GM12864 (cell line): ENCODE data around the gene FAM3B.
A peak's percentile ranks its signal among the peaks of the same experiment; 100 is the strongest.

Source experiments
- DNase-seq: peaks from one replicate; pipeline ENCODE4 v3.0.0-alpha.2; 2011; ENCODE audit warnings: low read depth
- H3K4me3 ChIP-seq: 2 replicates; pipeline ENCODE4 v1.5.1; 2011; ENCODE audit warnings: mild to moderate bottlenecking, low read depth, low read length, control low read depth
- CTCF ChIP-seq: IDR thresholded peaks from 2 replicates; pipeline ENCODE4 v1.5.1; 2011; ENCODE audit warnings: low read depth, mild to moderate bottlenecking, moderate library complexity, low read length, control low read depth, inconsistent platforms; ENCODE audit errors: missing control alignments

FAM3B gene

DNA sequence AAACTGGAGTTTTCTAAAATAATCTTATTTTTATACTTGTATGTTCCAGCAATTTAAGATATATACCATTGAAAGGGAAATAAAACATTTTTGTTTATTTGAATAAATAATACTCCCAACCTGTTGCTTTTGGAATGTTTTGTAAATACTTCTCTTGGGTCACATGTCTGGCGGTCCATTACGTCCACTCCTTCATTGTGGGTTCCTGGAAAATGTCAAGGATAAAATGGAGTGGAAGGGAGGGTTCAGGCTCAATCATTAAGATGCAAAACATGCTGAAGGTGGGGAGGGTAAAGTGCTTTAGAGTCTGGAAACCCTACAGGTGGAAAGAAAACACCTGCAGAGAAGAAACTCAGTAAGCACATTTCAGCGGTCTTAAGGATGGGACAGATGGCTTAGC lies 34.2 kb upstream of the FAM3B start:
- no peak for DNase-seq
- TF ChIP-seq CTCF = no peak

DNA sequence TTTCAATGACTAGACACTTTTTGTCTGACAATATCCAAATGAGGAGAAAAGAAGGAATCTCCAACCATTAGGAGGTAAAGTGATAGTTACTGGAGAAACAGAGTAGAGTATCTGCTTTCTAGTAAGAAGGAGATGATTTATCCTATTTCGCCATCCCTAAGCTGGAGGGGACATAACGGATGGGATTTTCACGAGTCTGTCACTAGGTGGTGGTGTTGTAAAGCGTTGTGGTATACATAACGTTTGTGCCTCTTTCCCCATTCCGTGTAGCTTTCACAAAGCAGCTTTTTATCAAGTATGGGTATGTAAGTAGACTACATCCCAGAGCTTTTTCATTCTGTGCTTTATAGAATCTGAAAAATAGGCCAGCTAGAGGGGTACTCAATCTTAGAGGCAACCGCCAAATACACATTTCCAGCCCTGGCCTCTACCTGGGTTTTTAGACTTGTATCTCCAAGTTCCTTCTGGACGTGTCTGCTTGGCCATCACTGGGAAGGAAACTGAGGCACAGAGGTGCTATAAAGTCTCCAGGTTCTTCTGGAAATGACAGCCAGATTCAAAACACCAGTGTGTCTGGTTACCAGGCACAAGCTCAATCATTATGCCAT lies 33.3 kb upstream of the FAM3B start:
- TF ChIP-seq CTCF = peak; percentile 75
- DNase-seq = peak; percentile 45
- no peak overlapping the region for H3K4me3 ChIP-seq

More for the DNA sequence above, 34.2 kb upstream of the FAM3B start:
- no peak overlapping the region for H3K4me3 ChIP-seq

GRCh38 chr21:41289431-41289830 lies 27.2 kb upstream of the FAM3B start:
- no peak for TF ChIP-seq CTCF
- no peak overlapping the region for H3K4me3 ChIP-seq
- no peak for DNase-seq

DNA sequence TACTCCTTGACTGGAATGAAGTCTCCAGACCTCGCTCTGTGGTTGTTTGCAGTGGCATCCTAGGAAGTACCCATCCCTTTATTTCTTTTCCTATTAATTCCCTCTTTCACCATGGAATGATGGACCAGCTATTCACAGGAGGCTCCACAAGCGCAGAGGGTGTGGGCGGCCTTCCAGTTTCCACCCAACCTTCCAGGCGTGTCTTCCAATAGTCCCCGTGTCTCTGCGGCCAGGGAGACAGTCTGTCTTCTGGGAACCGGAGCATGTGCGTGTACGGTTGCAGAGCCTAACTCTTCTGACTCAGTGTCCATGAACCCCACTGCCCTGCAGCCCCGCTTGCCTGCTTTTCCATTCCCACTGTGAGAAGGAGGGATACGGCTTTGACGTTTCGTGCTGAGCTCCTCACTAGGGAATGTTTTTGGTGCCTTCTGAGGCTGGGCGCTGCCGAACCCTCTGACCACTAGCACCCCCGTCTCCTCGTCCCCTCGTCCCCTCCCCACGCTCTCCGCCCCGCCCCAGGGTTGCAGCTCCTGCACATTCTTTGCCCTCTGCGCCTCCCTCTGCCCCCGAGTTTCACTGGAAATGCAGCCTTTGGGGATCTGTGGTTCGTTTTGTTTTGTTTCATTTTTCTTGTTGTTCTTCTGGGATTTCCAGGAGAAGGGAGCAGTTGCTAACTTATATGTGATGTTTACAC lies 26.3 kb upstream of the FAM3B start:
- DNase-seq = no peak
- TF ChIP-seq CTCF = no peak
- H3K4me3 ChIP-seq = no peak overlapping the region

DNA sequence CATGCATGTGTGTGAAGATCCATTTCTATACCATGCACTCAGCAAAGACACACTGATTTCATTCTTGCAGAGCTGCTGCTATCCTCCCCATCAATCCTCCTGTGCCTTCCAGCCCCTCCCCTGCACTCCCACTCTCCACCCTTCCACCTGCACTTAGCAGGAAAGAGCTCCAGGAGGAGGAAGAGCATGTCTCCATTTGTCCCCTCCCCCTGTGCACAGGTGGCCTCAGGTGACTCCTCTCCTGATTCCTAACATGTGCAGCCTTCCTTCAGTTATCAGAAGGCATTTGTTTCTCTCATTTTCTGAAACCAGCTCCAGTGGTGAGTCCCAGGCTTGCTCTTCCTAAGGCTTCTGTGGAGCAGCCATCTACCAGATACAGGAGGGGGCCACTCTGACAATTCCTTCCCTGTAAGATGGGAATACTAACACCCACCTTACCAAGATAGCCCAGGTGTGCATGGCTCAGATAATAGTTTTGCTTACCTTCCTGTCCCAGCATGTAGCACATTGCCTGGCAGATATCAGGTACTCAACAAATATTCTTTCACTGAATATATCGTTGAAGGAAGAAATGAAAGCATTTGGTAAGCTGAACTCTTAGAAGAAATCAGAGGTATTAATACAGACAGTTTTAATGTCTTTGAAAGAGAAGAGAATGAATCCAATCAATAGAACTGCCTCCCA lies 21.9 kb upstream of the FAM3B start:
- H3K4me3 ChIP-seq = no peak overlapping the region
- DNase-seq = no peak
- no peak for TF ChIP-seq CTCF

DNA sequence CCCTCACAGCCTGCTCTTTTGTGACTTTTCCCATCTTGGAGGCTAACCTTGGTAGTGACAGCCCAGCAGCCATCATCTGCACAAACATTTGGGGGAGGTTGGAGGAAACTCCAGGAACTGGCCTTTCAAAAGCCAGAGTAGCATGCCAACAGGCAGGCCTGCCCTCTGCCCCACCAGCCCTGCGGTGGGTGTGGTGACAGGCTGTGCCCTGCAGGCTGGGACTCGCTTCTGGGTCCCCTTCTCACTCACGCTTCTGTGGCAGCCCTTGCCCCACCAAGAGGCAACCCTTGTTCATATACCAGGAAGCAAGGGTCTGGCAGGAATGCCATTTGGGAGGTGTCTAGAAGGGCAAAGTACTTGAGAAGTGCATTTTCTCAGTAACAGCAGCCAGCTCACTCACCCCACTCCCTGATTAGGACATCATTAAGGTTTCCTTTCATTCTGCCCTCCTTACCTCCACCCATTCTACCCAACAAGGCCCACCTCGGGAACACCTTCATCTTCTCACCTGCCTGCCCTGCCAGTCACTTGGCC lies 20.8 kb upstream of the FAM3B start:
- TF ChIP-seq CTCF = no peak
- no peak for DNase-seq
- no peak overlapping the region for H3K4me3 ChIP-seq

DNA sequence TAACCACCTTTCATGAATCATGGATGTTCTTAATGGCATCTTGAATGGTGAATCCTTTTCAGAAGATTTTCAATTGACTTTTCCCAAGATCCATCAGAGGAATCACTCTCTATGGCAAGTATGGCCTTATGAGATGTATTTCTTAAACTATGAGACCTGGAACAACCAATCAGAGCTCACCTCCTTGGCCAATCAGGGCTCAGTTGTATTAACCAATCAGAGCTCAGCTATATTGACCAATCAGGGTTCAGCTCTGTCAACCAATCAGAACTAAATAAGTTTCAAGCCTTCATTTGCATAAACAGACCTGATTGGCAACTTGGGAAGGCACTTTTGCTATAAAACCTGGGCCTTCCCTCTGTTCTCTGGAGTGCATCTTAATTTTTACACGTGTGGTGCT lies 13.6 kb upstream of the FAM3B start:
- no peak for DNase-seq
- no peak for TF ChIP-seq CTCF
- no peak overlapping the region for H3K4me3 ChIP-seq
